Measurements from ENCODE around the gene SNRPB.

- TF ChIP-seq POLR2A (IDR thresholded peaks at IDR 0.05; ENCODE audit: low read depth, low read length): no peak
- TF ChIP-seq CTCF (IDR thresholded peaks at IDR 0.05 in 2 of 3, conservative IDR thresholded peaks at IDR 0.05 in 1 of 3; ENCODE audit: control insufficient read depth in 2 of 3, extremely low read depth in 1 of 3, insufficient read depth in 1 of 3, low read depth in 3 of 3, low read length in 3 of 3): no peak
- TF ChIP-seq TCF12 (IDR thresholded peaks at IDR 0.05; ENCODE audit: low read depth, low read length): no peak
- TF ChIP-seq CHD2 (IDR thresholded peaks at IDR 0.05; ENCODE audit: borderline replicate concordance, low read depth, low read length): no peak
- no peak for TF ChIP-seq SP1 (IDR thresholded peaks at IDR 0.05; ENCODE audit: low read depth, low read length)
- no peak for TF ChIP-seq KDM1A (IDR thresholded peaks at IDR 0.05; ENCODE audit: borderline replicate concordance)
- TF ChIP-seq EZH2 (IDR thresholded peaks at IDR 0.05; ENCODE audit: borderline replicate concordance, control insufficient read depth, low read depth, low read length): no peak
- TF ChIP-seq ZNF592 (IDR thresholded peaks at IDR 0.05): no peak
- TF ChIP-seq TAF1 (IDR thresholded peaks at IDR 0.05; ENCODE audit: borderline replicate concordance, low read depth, low read length): no peak
- no peak for TF ChIP-seq POLR2AphosphoS5 (IDR thresholded peaks at IDR 0.05; ENCODE audit: low read length)
- no peak for TF ChIP-seq ASH2L (IDR thresholded peaks at IDR 0.05; ENCODE audit: borderline replicate concordance, low read depth)
These were observed 40.1 kb downstream of the SNRPB start for GRCh38 chr20:2430538-2430937.
